CD4-positive, CD25-positive, alpha-beta regulatory T cell (primary cell): Measurements from ENCODE around the gene CD81. TPM values are rescaled to one million over a fixed set of nuclear protein-coding genes. Genes with fewer than 3 reads are reported as not detected.
A peak's percentile ranks its signal among the peaks of the same experiment; 100 is the strongest.

Source experiments
- ATAC-seq, 2 donors: fragments of 150-1000 bp; cut with Tn5 transposase; one replicate each; pipeline ENCODE4 v1.10.0; 2021; ENCODE audit warnings: low read depth in 2 of 2, moderate number of reproducible peaks in 2 of 2, moderate library complexity in 1 of 2
- DNase-seq, 3 donors: peaks; one replicate each; pipeline versions ENCODE4 v3.0.0 to v3.0.0-alpha.2; 2012 to 2022; ENCODE audit warnings: mixed read lengths in 1 of 3
- H3K27ac ChIP-seq: one replicate; pipeline ENCODE4 v1.7.0; 2013; ENCODE audit warnings: mild to moderate bottlenecking, low read length; ENCODE audit not compliant: insufficient read depth, poor library complexity, severe bottlenecking
- H3K27me3 ChIP-seq: one replicate; pipeline ENCODE4 v1.7.0; 2013; ENCODE audit warnings: low read length; ENCODE audit not compliant: control insufficient read depth, insufficient read depth
- H3K36me3 ChIP-seq: one replicate; pipeline ENCODE4 v1.7.0; 2013; ENCODE audit warnings: mild to moderate bottlenecking, low read length, moderate library complexity; ENCODE audit not compliant: control insufficient read depth, insufficient read depth
- H3K4me1 ChIP-seq: 2 replicates; pipeline ENCODE4 v1.7.0; 2013; ENCODE audit warnings: mild to moderate bottlenecking, low read length; ENCODE audit not compliant: insufficient read depth, control insufficient read depth, poor library complexity, severe bottlenecking
- H3K4me3 ChIP-seq: one replicate; pipeline ENCODE4 v1.7.0; 2013; ENCODE audit warnings: low read depth, mild to moderate bottlenecking, low read length, moderate library complexity
- H3K9me3 ChIP-seq, 2 experiments: 1 replicate in 1 of 2; 2 replicates in 1 of 2; pipeline ENCODE4 v1.7.0; 2013; ENCODE audit warnings: low read length in 2 of 2, mild to moderate bottlenecking in 1 of 2, moderate library complexity in 1 of 2; ENCODE audit not compliant: control insufficient read depth in 2 of 2
- H3K27ac Mint-ChIP-seq, 3 donors: one replicate each; pipeline ENCODE4 v1.8.0; 2020 to 2022; ENCODE audit warnings: mild to moderate bottlenecking in 3 of 3, mixed read lengths in 3 of 3, moderate library complexity in 2 of 3
- H3K27me3 Mint-ChIP-seq: one replicate; pipeline ENCODE4 v1.8.0; 2022; ENCODE audit warnings: mild to moderate bottlenecking, mixed read lengths
- H3K36me3 Mint-ChIP-seq: one replicate; pipeline ENCODE4 v1.8.0; 2020; ENCODE audit warnings: mixed read lengths
- H3K4me1 Mint-ChIP-seq, 4 donors: one replicate each; pipeline ENCODE4 v1.8.0; 2020 to 2022; ENCODE audit warnings: mixed read lengths in 4 of 4, mild to moderate bottlenecking in 1 of 4
- H3K4me3 Mint-ChIP-seq, 4 donors: one replicate each; pipeline ENCODE4 v1.8.0; 2020 to 2022; ENCODE audit warnings: mild to moderate bottlenecking in 4 of 4, mixed read lengths in 4 of 4, moderate library complexity in 3 of 4
- H3K9me3 Mint-ChIP-seq, 7 donors: one replicate each; pipeline ENCODE4 v1.8.0; 2020 to 2022; ENCODE audit warnings: mixed read lengths in 7 of 7, mild to moderate bottlenecking in 3 of 7, moderate library complexity in 2 of 7
- polyA plus RNA-seq, 4 donors: library from polyadenylated mRNA; unstranded; fragments of 300-500 nt; fragmentation: Illumina TruSeq; gene quantifications; one replicate each; pipeline ENCODE4 v1.2.3, GENCODE V29; 2021
- total RNA-seq: library from RNA; stranded (reverse); gene quantifications from one replicate; pipeline ENCODE4 v1.2.3, GENCODE V29; 2022

Gene CD81
- total and polyA plus RNA-seq, 5 donors from 2014 or later = 13.2 to 156 (median 17.1) TPM

- Mint-ChIP-seq H3K36me3 (no peaks in the 10 kb centered on the region), H3K27ac (no peak overlapping the region), H3K9me3 (peaks cover 0 to 2% (median 0%) of the 10 kb centered on the region in 7 donors), H3K4me3 (no peak overlapping the region), H3K27me3 (peaks cover 4% of the 10 kb centered on the region), H3K4me1 (peaks cover 0 to 2% (median 0%) of the 10 kb centered on the region in 4 donors)
- Histone ChIP-seq H3K27ac (no peak overlapping the region), H3K9me3 (no peaks in the 10 kb centered on the region), H3K4me1 (no peaks in the 10 kb centered on the region), H3K27me3 (no peaks in the 10 kb centered on the region), H3K4me3 (no peak overlapping the region), H3K36me3 (no peaks in the 10 kb centered on the region)
- ATAC-seq (peak in 1 of 2 donors; percentile 10), DNase-seq (no peak)
Measured at GRCh38 chr11:2433106-2433925, 56.2 kb downstream of the CD81 start.

DNA sequence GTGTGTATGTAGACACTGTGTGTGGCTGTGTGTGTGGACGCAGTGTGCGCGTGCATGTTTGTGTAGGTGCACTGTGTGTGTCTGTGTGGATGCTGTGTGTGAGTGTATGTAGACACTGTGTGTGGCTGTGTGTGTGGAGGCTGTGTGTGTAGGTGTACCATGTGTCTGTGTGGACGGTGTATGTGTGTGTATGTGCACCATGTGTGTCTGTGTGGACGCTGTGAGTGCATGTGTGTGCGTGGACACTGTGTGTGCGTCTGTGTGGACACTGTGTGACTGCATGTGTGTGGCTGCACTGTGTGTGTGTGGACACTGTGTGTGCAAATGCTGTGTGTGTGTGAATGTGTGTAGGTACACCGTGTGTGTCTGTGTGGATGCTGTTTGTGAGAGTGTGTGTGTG lies 56.9 kb downstream of the CD81 start:
- ATAC-seq (no peak), DNase-seq (no peak)
- peaks cover 9% of the 10 kb centered on the region for H3K27me3 Mint-ChIP-seq
- H3K9me3 Mint-ChIP-seq = peaks cover 0 to 2% (median 0%) of the 10 kb centered on the region in 7 donors
- Histone ChIP-seq H3K4me1 (no peaks in the 10 kb centered on the region), H3K9me3 (no peaks in the 10 kb centered on the region), H3K27ac (no peak overlapping the region), H3K27me3 (no peaks in the 10 kb centered on the region), H3K4me3 (no peak overlapping the region), H3K36me3 (no peaks in the 10 kb centered on the region)
- H3K36me3 Mint-ChIP-seq = no peaks in the 10 kb centered on the region
- no peak overlapping the region for H3K27ac Mint-ChIP-seq
- no peak overlapping the region for H3K4me3 Mint-ChIP-seq
- H3K4me1 Mint-ChIP-seq = peaks cover 0 to 2% (median under 1%) of the 10 kb centered on the region in 4 donors

- no peak overlapping the region for H3K27ac ChIP-seq
- H3K4me1 ChIP-seq = no peaks in the 10 kb centered on the region
- peaks cover 0 to 5% (median under 1%) of the 10 kb centered on the region in 4 donors for H3K4me1 Mint-ChIP-seq
- H3K36me3 ChIP-seq = no peaks in the 10 kb centered on the region
- no peak overlapping the region for H3K4me3 ChIP-seq
- H3K27me3 Mint-ChIP-seq = peaks cover 11% of the 10 kb centered on the region
- no peaks in the 10 kb centered on the region for H3K27me3 ChIP-seq
- no peak overlapping the region for H3K27ac Mint-ChIP-seq
- no peaks in the 10 kb centered on the region for H3K9me3 ChIP-seq
- no peak overlapping the region for H3K4me3 Mint-ChIP-seq
- peaks cover 0 to 2% (median 0%) of the 10 kb centered on the region in 7 donors for H3K9me3 Mint-ChIP-seq
- no peaks in the 10 kb centered on the region for H3K36me3 Mint-ChIP-seq
- ATAC-seq (no peak), DNase-seq (no peak)
Measured at GRCh38 chr11:2434506-2435255, 57.6 kb downstream of the CD81 start.

- no peak overlapping the region for H3K27ac ChIP-seq
- H3K9me3 ChIP-seq = no peaks in the 10 kb centered on the region
- H3K4me1 ChIP-seq = no peaks in the 10 kb centered on the region
- H3K4me3 ChIP-seq = no peak overlapping the region
- Mint-ChIP-seq H3K27me3 (peaks cover 11% of the 10 kb centered on the region), H3K36me3 (no peaks in the 10 kb centered on the region), H3K4me1 (peaks cover 0 to 5% (median under 1%) of the 10 kb centered on the region in 4 donors), H3K27ac (no peak overlapping the region), H3K9me3 (peaks cover 0 to 2% (median 0%) of the 10 kb centered on the region in 7 donors), H3K4me3 (no peak overlapping the region)
- H3K27me3 ChIP-seq = no peaks in the 10 kb centered on the region
- ATAC-seq (no peak), DNase-seq (no peak)
- H3K36me3 ChIP-seq = no peaks in the 10 kb centered on the region
Measured at GRCh38 chr11:2435288-2436012, 58.3 kb downstream of the CD81 start.

DNA sequence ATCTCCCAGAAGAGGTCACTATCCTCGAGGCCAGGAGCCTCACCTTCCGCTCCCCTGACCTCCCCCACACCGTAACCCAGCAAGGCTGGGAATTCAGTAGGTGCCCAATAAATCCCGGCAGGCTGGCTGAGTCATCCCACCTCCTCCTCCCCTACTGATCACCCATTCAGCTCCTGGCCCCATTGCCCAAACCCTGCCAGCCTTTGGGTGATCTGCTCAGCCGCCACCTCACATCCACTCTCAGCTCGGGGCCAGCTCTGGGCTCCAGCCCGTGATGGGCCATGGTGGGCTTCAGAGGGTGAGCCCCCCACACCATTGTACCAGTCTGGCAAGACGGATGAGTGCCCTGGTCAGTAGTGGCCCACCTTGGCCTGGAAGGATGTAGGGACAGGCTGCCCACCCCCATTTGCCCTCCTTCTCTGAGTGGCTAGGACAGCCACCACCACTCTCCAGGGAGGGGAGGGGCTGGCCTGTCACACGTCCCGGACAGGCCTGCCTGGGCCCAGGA lies 59.0 kb downstream of the CD81 start:
- DNase-seq = no peak
- peaks cover 0 to 5% (median under 1%) of the 10 kb centered on the region in 4 donors for H3K4me1 Mint-ChIP-seq
- H3K4me1 ChIP-seq = no peaks in the 10 kb centered on the region
- peaks cover 11% of the 10 kb centered on the region for H3K27me3 Mint-ChIP-seq
- H3K27ac Mint-ChIP-seq = no peak overlapping the region
- H3K27ac ChIP-seq = no peak overlapping the region
- no peak overlapping the region for H3K4me3 ChIP-seq
- no peaks in the 10 kb centered on the region for H3K36me3 Mint-ChIP-seq
- peaks cover 0 to 2% (median 0%) of the 10 kb centered on the region in 7 donors for H3K9me3 Mint-ChIP-seq
- ATAC-seq = no peak
- H3K27me3 ChIP-seq = no peaks in the 10 kb centered on the region
- no peaks in the 10 kb centered on the region for H3K36me3 ChIP-seq
- H3K9me3 ChIP-seq = no peaks in the 10 kb centered on the region
- no peak overlapping the region for H3K4me3 Mint-ChIP-seq

DNA sequence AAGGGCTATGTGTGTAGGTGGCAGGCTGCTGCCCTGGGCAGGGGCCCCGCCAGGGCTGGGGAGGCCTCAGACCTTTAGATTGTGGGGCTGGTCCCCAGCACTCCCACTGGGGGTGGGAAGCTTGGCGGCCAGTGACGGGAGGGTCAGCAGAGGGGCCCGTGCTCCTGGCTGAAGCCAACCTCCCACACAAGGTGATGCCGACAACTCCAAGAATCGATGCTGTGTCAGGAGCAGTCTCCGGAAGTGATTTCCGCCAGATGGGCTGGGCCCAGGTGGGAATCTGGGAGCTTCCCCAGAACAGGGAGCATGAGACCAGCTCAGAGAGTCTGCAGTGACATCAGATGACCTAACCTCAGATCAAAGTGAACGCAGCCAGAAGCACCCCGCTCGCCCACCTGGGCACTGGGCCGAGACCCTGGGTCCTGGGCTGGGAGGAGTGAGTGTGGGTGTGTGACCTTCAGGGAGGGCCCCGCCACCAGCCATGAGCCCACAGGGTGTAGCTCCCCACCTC lies 59.5 kb downstream of the CD81 start:
- Mint-ChIP-seq H3K4me1 (peaks cover 0 to 5% (median under 1%) of the 10 kb centered on the region in 4 donors), H3K4me3 (no peak overlapping the region)

GRCh38 chr11:2437516-2437915 lies 60.4 kb downstream of the CD81 start:
- H3K27me3 Mint-ChIP-seq = peaks cover 11% of the 10 kb centered on the region
- ATAC-seq = no peak

More for the DNA sequence above, 59.5 kb downstream of the CD81 start:
- Histone ChIP-seq H3K4me3 (no peak overlapping the region), H3K36me3 (no peaks in the 10 kb centered on the region), H3K9me3 (no peaks in the 10 kb centered on the region), H3K4me1 (no peaks in the 10 kb centered on the region), H3K27ac (no peak overlapping the region), H3K27me3 (no peaks in the 10 kb centered on the region)
- ATAC-seq (no peak), DNase-seq (no peak)
- Mint-ChIP-seq H3K27me3 (peaks cover 11% of the 10 kb centered on the region), H3K9me3 (peaks cover 0 to 2% (median 0%) of the 10 kb centered on the region in 7 donors), H3K36me3 (no peaks in the 10 kb centered on the region), H3K27ac (no peak overlapping the region)

More at GRCh38 chr11:2437516-2437915, 60.4 kb downstream of the CD81 start:
- Mint-ChIP-seq H3K4me3 (no peak overlapping the region), H3K27ac (no peak overlapping the region), H3K4me1 (peaks cover 3 to 8% (median 7%) of the 10 kb centered on the region in 4 donors), H3K9me3 (peaks cover 0 to 2% (median 0%) of the 10 kb centered on the region in 7 donors), H3K36me3 (no peaks in the 10 kb centered on the region)
- H3K27me3 ChIP-seq = no peaks in the 10 kb centered on the region
- H3K9me3 ChIP-seq = no peaks in the 10 kb centered on the region
- H3K4me3 ChIP-seq = no peak overlapping the region
- no peak for DNase-seq
- no peak overlapping the region for H3K27ac ChIP-seq
- peaks cover 5% of the 10 kb centered on the region for H3K4me1 ChIP-seq
- no peaks in the 10 kb centered on the region for H3K36me3 ChIP-seq
